ENCODE results near the gene SPA17.

SPA17 gene

GRCh38 chr11:124724979-124725718 lies 51.4 kb downstream of the SPA17 start:
- TF ChIP-seq, protein P1, sequence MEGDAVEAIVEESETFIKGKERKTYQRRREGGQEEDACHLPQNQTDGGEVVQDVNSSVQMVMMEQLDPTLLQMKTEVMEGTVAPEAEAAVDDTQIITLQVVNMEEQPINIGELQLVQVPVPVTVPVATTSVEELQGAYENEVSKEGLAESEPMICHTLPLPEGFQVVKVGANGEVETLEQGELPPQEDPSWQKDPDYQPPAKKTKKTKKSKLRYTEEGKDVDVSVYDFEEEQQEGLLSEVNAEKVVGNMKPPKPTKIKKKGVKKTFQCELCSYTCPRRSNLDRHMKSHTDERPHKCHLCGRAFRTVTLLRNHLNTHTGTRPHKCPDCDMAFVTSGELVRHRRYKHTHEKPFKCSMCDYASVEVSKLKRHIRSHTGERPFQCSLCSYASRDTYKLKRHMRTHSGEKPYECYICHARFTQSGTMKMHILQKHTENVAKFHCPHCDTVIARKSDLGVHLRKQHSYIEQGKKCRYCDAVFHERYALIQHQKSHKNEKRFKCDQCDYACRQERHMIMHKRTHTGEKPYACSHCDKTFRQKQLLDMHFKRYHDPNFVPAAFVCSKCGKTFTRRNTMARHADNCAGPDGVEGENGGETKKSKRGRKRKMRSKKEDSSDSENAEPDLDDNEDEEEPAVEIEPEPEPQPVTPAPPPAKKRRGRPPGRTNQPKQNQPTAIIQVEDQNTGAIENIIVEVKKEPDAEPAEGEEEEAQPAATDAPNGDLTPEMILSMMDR (conservative IDR thresholded peaks at IDR 0.05), result no peak

DNA sequence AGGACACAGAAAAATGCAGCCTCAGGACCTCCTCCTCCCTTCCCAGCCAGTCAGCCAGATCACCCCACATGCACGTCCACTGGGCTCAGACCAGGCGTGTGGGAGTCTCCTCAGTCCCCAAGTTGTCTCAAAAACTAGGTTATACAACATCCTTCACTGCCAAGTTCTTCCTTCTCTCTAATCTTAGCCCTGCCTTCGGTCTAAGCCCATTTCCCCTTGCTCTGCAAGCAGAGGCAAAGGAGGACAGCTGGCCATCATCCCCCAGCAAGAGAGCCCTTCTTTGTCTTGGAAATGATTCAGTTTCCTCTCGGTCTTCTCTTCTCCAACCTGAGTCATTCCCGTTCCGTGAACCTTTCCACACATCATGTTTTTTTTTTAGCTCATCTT lies 52.0 kb downstream of the SPA17 start:
- TF ChIP-seq, protein P1 (conservative IDR thresholded peaks at IDR 0.05), result no peak
- H3K27ac ChIP-seq, result peak overlapping the region; percentile 77

More at GRCh38 chr11:124724979-124725718, 51.4 kb downstream of the SPA17 start:
- H3K27ac ChIP-seq, result peak overlapping the region; percentile 77

GRCh38 chr11:124727474-124727873 lies 53.8 kb downstream of the SPA17 start:
- TF ChIP-seq, protein P1 (conservative IDR thresholded peaks at IDR 0.05), result no peak

GRCh38 chr11:124728134-124728533 lies 54.4 kb downstream of the SPA17 start:
- no peak overlapping the region for H3K27ac ChIP-seq
- TF ChIP-seq, protein P1 (conservative IDR thresholded peaks at IDR 0.05), result no peak

More at GRCh38 chr11:124727474-124727873, 53.8 kb downstream of the SPA17 start:
- H3K27ac ChIP-seq, result no peak overlapping the region

- TF ChIP-seq, protein P1 (conservative IDR thresholded peaks at IDR 0.05), result no peak
- no peak overlapping the region for H3K27ac ChIP-seq
Observed at GRCh38 chr11:124729571-124729970, 55.9 kb downstream of the SPA17 start.

GRCh38 chr11:124732230-124732629 lies 58.5 kb downstream of the SPA17 start:
- TF ChIP-seq, protein P1 (conservative IDR thresholded peaks at IDR 0.05), result no peak
- no peak overlapping the region for H3K27ac ChIP-seq

DNA sequence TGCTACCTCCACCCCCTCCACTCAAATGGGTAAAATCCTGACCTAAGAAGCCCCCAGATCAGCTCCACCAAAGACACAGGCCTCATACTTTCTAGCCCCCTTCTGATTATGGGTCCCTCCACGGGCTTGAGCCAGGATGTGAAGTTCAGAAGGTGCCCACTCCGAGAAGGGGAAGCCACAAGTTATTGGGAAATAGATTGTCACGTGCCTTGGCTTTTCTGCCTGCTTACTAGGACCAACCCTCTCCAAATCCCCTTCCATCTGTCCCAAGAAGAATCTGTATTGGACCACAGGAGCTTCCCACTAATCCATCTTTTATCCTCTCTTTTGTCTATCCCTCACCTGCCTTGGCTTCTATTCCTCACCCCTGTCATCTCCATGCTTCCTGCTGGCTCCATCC lies 63.0 kb downstream of the SPA17 start:
- H3K27ac ChIP-seq, result no peak overlapping the region
- TF ChIP-seq, protein P1 (conservative IDR thresholded peaks at IDR 0.05), result no peak
